ENCODE measurements around the gene SIK2. TPM values are rescaled to one million over a fixed set of nuclear protein-coding genes. Genes with fewer than 3 reads are reported as not detected.

SIK2 gene
- polyA plus RNA-seq, 1 donor from 2014 or later, result 9.0 TPM

DNA sequence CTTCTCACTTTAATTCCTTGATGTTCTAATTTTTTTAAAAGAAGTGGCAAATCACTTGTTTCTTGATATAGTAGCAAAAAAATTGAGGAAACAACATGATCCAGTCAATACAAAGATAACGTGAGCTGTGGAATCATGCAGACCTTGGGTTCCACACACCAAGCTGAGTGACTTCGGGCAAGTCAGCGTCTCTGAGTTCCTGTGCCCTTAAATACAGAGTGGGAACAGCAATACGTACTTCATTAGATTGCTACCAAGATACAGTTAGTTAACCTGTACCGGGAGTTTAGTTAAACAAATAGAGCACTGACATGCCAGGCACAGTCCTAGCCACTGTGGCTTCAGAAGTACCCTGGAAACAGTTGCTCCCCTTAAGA, 105.4 kb downstream of the SIK2 start:
- no peak overlapping the region for H3K4me3 ChIP-seq (ENCODE audit: low read length)
- no peak overlapping the region for H3K9ac ChIP-seq (ENCODE audit: low read length)
- no peaks in the 10 kb centered on the region for H3K9me3 ChIP-seq (ENCODE audit: low read length)
- H3F3A ChIP-seq (ENCODE audit: insufficient read depth, low read length, poor library complexity, severe bottlenecking), result no peaks in the 10 kb centered on the region
- H3K9me2 ChIP-seq (ENCODE audit: insufficient read depth, low read length), result no peaks in the 10 kb centered on the region
- no peak overlapping the region for H3K27ac ChIP-seq (ENCODE audit: low read length)
- peaks cover 16% of the 10 kb centered on the region for H3K36me3 ChIP-seq (ENCODE audit: insufficient read depth, low read length)
- no peak overlapping the region for H2AFZ ChIP-seq (ENCODE audit: low read depth, low read length)
- H3K27me3 ChIP-seq (ENCODE audit: insufficient read depth, low read depth, low read length), result no peaks in the 10 kb centered on the region
- TF ChIP-seq, protein P1, sequence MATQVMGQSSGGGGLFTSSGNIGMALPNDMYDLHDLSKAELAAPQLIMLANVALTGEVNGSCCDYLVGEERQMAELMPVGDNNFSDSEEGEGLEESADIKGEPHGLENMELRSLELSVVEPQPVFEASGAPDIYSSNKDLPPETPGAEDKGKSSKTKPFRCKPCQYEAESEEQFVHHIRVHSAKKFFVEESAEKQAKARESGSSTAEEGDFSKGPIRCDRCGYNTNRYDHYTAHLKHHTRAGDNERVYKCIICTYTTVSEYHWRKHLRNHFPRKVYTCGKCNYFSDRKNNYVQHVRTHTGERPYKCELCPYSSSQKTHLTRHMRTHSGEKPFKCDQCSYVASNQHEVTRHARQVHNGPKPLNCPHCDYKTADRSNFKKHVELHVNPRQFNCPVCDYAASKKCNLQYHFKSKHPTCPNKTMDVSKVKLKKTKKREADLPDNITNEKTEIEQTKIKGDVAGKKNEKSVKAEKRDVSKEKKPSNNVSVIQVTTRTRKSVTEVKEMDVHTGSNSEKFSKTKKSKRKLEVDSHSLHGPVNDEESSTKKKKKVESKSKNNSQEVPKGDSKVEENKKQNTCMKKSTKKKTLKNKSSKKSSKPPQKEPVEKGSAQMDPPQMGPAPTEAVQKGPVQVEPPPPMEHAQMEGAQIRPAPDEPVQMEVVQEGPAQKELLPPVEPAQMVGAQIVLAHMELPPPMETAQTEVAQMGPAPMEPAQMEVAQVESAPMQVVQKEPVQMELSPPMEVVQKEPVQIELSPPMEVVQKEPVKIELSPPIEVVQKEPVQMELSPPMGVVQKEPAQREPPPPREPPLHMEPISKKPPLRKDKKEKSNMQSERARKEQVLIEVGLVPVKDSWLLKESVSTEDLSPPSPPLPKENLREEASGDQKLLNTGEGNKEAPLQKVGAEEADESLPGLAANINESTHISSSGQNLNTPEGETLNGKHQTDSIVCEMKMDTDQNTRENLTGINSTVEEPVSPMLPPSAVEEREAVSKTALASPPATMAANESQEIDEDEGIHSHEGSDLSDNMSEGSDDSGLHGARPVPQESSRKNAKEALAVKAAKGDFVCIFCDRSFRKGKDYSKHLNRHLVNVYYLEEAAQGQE (IDR thresholded peaks at IDR 0.05; ENCODE audit: borderline replicate concordance), result no peak
- TF ChIP-seq SMC3 (conservative IDR thresholded peaks at IDR 0.05; ENCODE audit: poor library complexity), result no peak
- TF ChIP-seq EZH2 (IDR thresholded peaks at IDR 0.05; ENCODE audit: borderline replicate concordance, insufficient read depth, low read length, poor library complexity, severe bottlenecking), result no peak
- TF ChIP-seq RAD21 (conservative IDR thresholded peaks at IDR 0.05), result no peak
- no peak overlapping the region for H3K4me2 ChIP-seq (ENCODE audit: low read length)
- no peaks in the 10 kb centered on the region for H3K79me2 ChIP-seq (replicated peaks; ENCODE audit: insufficient read depth, low read length)
- H4K20me1 ChIP-seq (ENCODE audit: insufficient read depth), result no peaks in the 10 kb centered on the region

DNA sequence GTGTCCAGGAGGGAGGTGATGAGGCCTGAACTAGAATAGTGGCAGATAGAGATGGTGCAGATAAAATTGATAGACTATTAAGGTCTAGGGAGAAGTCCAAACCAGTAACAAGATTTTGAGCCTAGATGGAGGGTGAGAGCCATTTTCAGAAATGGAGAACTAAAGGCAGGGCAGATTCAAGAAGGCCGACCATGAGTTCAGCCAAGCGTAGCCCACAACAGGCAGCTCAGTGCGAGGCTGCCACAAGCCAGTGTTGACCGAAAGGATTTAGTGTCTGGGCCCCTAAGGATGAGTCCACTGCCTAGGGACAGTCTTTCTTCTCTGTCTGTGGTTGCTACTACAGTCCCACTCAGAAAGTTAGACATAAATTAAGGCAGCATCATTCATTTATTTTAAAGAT, 112.3 kb downstream of the SIK2 start:
- no peaks in the 10 kb centered on the region for H3K27me3 ChIP-seq (ENCODE audit: insufficient read depth, low read depth, low read length)
- no peaks in the 10 kb centered on the region for H4K20me1 ChIP-seq (ENCODE audit: insufficient read depth)
- no peaks in the 10 kb centered on the region for H3K9me3 ChIP-seq (ENCODE audit: low read length)
- no peaks in the 10 kb centered on the region for H3K9me2 ChIP-seq (ENCODE audit: insufficient read depth, low read length)
- no peak overlapping the region for H3K4me3 ChIP-seq (ENCODE audit: low read length)
- no peak overlapping the region for H2AFZ ChIP-seq (ENCODE audit: low read depth, low read length)
- H3K36me3 ChIP-seq (ENCODE audit: insufficient read depth, low read length), result peaks cover 11% of the 10 kb centered on the region
- H3K27ac ChIP-seq (ENCODE audit: low read length), result no peak overlapping the region
- H3K4me2 ChIP-seq (ENCODE audit: low read length), result no peak overlapping the region
- no peaks in the 10 kb centered on the region for H3K79me2 ChIP-seq (replicated peaks; ENCODE audit: insufficient read depth, low read length)
- no peak overlapping the region for H3K9ac ChIP-seq (ENCODE audit: low read length)
- no peaks in the 10 kb centered on the region for H3F3A ChIP-seq (ENCODE audit: insufficient read depth, low read length, poor library complexity, severe bottlenecking)
- TF ChIP-seq, protein P2, sequence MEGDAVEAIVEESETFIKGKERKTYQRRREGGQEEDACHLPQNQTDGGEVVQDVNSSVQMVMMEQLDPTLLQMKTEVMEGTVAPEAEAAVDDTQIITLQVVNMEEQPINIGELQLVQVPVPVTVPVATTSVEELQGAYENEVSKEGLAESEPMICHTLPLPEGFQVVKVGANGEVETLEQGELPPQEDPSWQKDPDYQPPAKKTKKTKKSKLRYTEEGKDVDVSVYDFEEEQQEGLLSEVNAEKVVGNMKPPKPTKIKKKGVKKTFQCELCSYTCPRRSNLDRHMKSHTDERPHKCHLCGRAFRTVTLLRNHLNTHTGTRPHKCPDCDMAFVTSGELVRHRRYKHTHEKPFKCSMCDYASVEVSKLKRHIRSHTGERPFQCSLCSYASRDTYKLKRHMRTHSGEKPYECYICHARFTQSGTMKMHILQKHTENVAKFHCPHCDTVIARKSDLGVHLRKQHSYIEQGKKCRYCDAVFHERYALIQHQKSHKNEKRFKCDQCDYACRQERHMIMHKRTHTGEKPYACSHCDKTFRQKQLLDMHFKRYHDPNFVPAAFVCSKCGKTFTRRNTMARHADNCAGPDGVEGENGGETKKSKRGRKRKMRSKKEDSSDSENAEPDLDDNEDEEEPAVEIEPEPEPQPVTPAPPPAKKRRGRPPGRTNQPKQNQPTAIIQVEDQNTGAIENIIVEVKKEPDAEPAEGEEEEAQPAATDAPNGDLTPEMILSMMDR (IDR thresholded peaks at IDR 0.05; ENCODE audit: poor library complexity, severe bottlenecking), result no peak
- TF ChIP-seq MXI1 (conservative IDR thresholded peaks at IDR 0.05; ENCODE audit: poor library complexity, severe bottlenecking) (no peak), SMC3 (conservative IDR thresholded peaks at IDR 0.05; ENCODE audit: poor library complexity) (no peak), RAD21 (conservative IDR thresholded peaks at IDR 0.05) (no peak), POLR2AphosphoS5 (IDR thresholded peaks at IDR 0.05) (no peak)

DNA sequence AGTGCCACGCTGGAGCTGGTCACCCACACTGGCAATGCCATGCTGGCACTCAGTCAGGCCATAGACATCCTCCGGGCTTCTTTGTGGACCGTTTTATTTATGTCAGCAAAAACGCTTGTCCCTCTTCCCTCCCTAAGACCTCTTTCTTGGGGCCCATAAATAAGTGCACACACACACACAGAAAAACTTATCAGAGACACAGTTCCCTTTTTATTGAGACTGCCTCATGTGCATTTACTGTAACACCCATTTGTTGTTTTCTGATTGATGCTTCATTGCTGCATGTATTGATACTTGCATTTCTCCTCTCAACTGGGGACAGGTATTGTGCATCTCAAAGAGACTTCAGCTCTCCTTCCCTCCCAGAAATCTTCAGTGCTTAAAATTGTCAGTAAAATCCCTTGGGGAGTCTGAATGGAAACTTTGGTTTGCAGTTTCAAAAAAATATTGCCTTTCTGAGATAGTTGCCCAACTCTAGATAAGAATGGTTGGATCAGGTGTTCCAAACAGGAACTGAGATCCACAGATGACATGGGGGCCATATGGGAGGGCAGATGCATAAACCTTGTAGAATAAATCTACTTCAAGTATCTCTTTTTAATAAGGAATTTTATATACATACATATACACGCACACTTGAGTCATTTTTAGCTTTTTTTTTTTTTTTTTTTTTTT, 113.0 kb downstream of the SIK2 start:
- Histone ChIP-seq H3K27ac (ENCODE audit: low read length) (no peak overlapping the region), H3K79me2 (replicated peaks; ENCODE audit: insufficient read depth, low read length) (no peaks in the 10 kb centered on the region), H3K36me3 (ENCODE audit: insufficient read depth, low read length) (peaks cover 8% of the 10 kb centered on the region), H3K27me3 (ENCODE audit: insufficient read depth, low read depth, low read length) (no peaks in the 10 kb centered on the region), H2AFZ (ENCODE audit: low read depth, low read length) (no peak overlapping the region), H3K4me3 (ENCODE audit: low read length) (no peak overlapping the region), H4K20me1 (ENCODE audit: insufficient read depth) (no peaks in the 10 kb centered on the region), H3K9me2 (ENCODE audit: insufficient read depth, low read length) (no peaks in the 10 kb centered on the region), H3F3A (ENCODE audit: insufficient read depth, low read length, poor library complexity, severe bottlenecking) (no peaks in the 10 kb centered on the region), H3K4me2 (ENCODE audit: low read length) (no peak overlapping the region), H3K9me3 (ENCODE audit: low read length) (no peaks in the 10 kb centered on the region), H3K9ac (ENCODE audit: low read length) (no peak overlapping the region)
- TF ChIP-seq SMC3 (conservative IDR thresholded peaks at IDR 0.05; ENCODE audit: poor library complexity) (no peak), RAD21 (conservative IDR thresholded peaks at IDR 0.05) (no peak), TAF1 (IDR thresholded peaks at IDR 0.05; ENCODE audit: low read depth) (no peak), EP300 (conservative IDR thresholded peaks at IDR 0.05; ENCODE audit: poor library complexity, severe bottlenecking) (no peak), EZH2 (IDR thresholded peaks at IDR 0.05; ENCODE audit: borderline replicate concordance, insufficient read depth, low read length, poor library complexity, severe bottlenecking) (no peak), POLR2AphosphoS5 (IDR thresholded peaks at IDR 0.05) (no peak), MXI1 (conservative IDR thresholded peaks at IDR 0.05; ENCODE audit: poor library complexity, severe bottlenecking) (no peak)
- TF ChIP-seq, protein P2 (IDR thresholded peaks at IDR 0.05; ENCODE audit: poor library complexity, severe bottlenecking), result no peak
- TF ChIP-seq, protein P1 (IDR thresholded peaks at IDR 0.05; ENCODE audit: borderline replicate concordance), result no peak

All from neural cell (in vitro differentiated cells).